Sigmoid colon (tissue), 7 donors: Measurements from ENCODE around the gene CD200R1. TPM values are rescaled to one million over a fixed set of nuclear protein-coding genes. Genes with fewer than 3 reads are reported as not detected.
A peak's percentile ranks its signal among the peaks of the same experiment; 100 is the strongest.

Experiments used
- DNase-seq: peaks from one replicate; pipeline ENCODE4 v3.0.0-alpha.2; 2019
- H3K27ac ChIP-seq, 4 donors: fragments of 200-600 bp; sonication (generic); one replicate each; pipeline ENCODE4 v1.5.1; 2016 to 2019; ENCODE audit warnings: mild to moderate bottlenecking in 1 of 4
- H3K27me3 ChIP-seq, 3 donors: fragments of 200-600 bp; sonication (generic); one replicate each; pipeline ENCODE4 v1.5.1; 2019; ENCODE audit warnings: mild to moderate bottlenecking in 1 of 3
- H3K36me3 ChIP-seq, 4 donors: fragments of 200-600 bp; sonication (generic); one replicate each; pipeline ENCODE4 v1.5.1; 2016 to 2019
- H3K4me1 ChIP-seq, 4 donors: fragments of 200-600 bp; sonication (generic); one replicate each; pipeline ENCODE4 v1.5.1; 2017 to 2019
- H3K4me3 ChIP-seq, 4 donors: fragments of 200-600 bp; sonication (generic); one replicate each; pipeline ENCODE4 v1.5.1; 2017 to 2019; ENCODE audit warnings: mild to moderate bottlenecking in 2 of 4, moderate library complexity in 1 of 4
- H3K9me3 ChIP-seq, 4 donors: fragments of 200-600 bp in 3 of 4; sonication (generic) in 3 of 4; one replicate each; pipeline versions ENCODE4 v1.5.1 to v1.6.1; 2013 to 2019
- CTCF ChIP-seq, 4 experiments: fragments of 450-650 bp in 3 of 4; fragments of 200-600 bp in 1 of 4; IDR thresholded peaks; one replicate each; pipeline ENCODE4 v1.5.1; 2016 to 2019; ENCODE audit warnings: antibody characterized with exemption in 4 of 4, mild to moderate bottlenecking in 3 of 4, moderate library complexity in 2 of 4
- EP300 ChIP-seq, 4 donors: sonication (generic); formaldehyde crosslinking; IDR thresholded peaks; one replicate each; pipeline ENCODE4 v1.6.1; 2017; ENCODE audit warnings: antibody characterized with exemption in 4 of 4
- POLR2A ChIP-seq, 2 donors: fragments of 450-650 bp; IDR thresholded peaks; one replicate each; pipeline ENCODE4 v1.6.1; 2016; ENCODE audit warnings: antibody characterized with exemption in 2 of 2, mild to moderate bottlenecking in 2 of 2, moderate library complexity in 2 of 2
- POLR2AphosphoS5 ChIP-seq, 4 donors: sonication (generic); formaldehyde crosslinking; IDR thresholded peaks; one replicate each; pipeline ENCODE4 v1.6.1; 2017; ENCODE audit warnings: antibody characterized with exemption in 4 of 4
- WGBS, 2 donors: extraction: QIAGEN DNeasy Blood & Tissue Kit; methylation state at CpG; one replicate each; pipeline ENCODE4 v1.1.7; 2013; 5-methylcytosine and 5-hydroxymethylcytosine counted together
- intact Hi-C: fragments of 100-400 bp; cut with DNase I; formaldehyde crosslinking; loops from one replicate; pipeline ENCODE4 v1.15.1; 2023
- polyA plus RNA-seq, 3 donors: library from polyadenylated mRNA; stranded (reverse); fragments of 200-250 nt; gene quantifications; one replicate each; pipeline ENCODE4 v1.2.3, GENCODE V29; 2013
- total RNA-seq, 4 donors: library from RNA; depleted of rRNA; stranded (reverse); fragments of >200 nt; gene quantifications; one replicate each; pipeline ENCODE4 v1.1.0, GENCODE V29; 2016
- donor health status: healthy with polysubstance abuse.
- donor health status: Bipolar disorder and iron deficiency.
- donor health status: healthy.

Gene CD200R1
- total and polyA plus RNA-seq, 7 donors, result 0.60 to 5.0 (median 1.1) TPM; not detected in 1

DNA sequence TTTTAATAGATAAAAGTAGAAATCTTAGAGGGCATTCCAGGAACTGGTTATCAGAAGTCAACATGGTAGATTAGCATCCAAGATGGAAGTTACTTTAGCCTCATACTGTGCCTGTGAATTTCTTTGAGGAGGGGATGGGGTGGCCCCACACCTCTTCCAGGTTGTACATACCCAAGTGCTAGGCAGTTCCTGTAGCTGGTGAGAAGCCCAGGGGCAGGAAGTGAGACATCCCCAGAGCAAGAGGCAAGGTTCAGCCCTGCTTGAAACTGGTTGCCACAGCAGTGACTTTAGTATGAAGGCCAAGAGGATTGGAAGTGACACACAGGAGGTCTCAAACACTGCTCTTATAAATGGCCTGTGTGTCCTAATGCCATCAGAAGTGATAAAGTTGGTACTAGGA is 27.8 kb upstream of the CD200R1 start:
- Histone ChIP-seq H3K9me3 (no peaks in the 10 kb centered on the region), H3K4me1 (peaks cover 0 to 20% (median 11%) of the 10 kb centered on the region in 4 donors), H3K27me3 (no peaks in the 10 kb centered on the region), H3K4me3 (no peak overlapping the region), H3K27ac (peak overlapping the region in 3 of 4 donors; percentile 25 to 69 (median 46)), H3K36me3 (peaks cover 6 to 70% (median 23%) of the 10 kb centered on the region in 4 donors)
- intact Hi-C loops, result no loop called here
- TF ChIP-seq POLR2AphosphoS5 (IDR thresholded peaks at IDR 0.05) (no peak), EP300 (IDR thresholded peaks at IDR 0.05) (no peak), CTCF (IDR thresholded peaks at IDR 0.05) (no peak), POLR2A (IDR thresholded peaks at IDR 0.05) (no peak)
- DNase-seq, result no peak

DNA sequence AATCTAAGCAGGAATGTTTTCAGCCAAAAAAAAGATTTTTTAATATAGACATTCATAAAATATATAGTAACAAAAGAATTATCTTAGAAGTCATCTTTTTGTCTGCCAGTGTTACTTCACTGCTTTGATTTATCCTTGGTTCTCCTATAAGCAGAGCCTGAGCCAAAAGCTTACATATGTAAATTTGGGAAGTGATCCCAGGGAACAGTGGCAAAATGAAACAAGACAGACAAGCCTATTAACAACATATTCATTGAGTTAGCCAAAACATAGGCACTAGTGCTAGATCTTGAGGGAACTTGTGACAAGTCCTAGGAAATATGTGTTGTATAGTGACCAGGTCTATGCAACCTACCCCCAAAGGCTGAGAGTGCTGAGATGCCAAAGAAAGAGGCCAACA is 27.1 kb upstream of the CD200R1 start:
- Histone ChIP-seq H3K4me1 (peaks cover 0 to 20% (median 11%) of the 10 kb centered on the region in 4 donors), H3K36me3 (peaks cover 6 to 64% (median 22%) of the 10 kb centered on the region in 4 donors), H3K27me3 (no peaks in the 10 kb centered on the region), H3K9me3 (no peaks in the 10 kb centered on the region), H3K4me3 (no peak overlapping the region), H3K27ac (peak overlapping the region in 3 of 4 donors; percentile 25 to 69 (median 46))
- TF ChIP-seq POLR2AphosphoS5 (IDR thresholded peaks at IDR 0.05) (peak; percentile 23 to 51 (median 43)), POLR2A (IDR thresholded peaks at IDR 0.05) (no peak), EP300 (IDR thresholded peaks at IDR 0.05) (no peak)
- intact Hi-C loops, result no loop called here
- DNase-seq, result no peak

DNA sequence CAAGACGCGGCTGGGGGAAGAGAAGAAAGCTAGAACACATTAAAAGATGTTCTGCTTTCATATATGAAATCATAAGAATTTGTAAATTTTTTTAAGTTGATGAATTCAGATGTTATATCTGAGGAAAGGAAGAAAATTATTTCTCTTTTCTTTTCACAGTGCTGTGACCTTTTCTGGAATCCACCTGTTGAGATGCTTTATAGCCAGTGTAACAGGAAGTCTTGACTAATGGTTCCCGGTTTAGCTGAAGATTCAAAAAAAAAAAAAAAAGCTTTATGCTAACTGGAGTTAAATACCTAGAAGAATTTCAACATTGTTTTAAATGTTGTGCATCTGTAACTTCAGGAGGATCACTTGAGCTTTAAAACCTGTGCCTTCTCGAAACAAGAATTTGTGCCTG is 25.8 kb upstream of the CD200R1 start:
- H3K27ac ChIP-seq, result no peak overlapping the region
- 77 to 78% methylated on average over 4 of the region's 4 CpGs for WGBS, 2 donors
- no peaks in the 10 kb centered on the region for H3K9me3 ChIP-seq
- peaks cover 0 to 20% (median 11%) of the 10 kb centered on the region in 4 donors for H3K4me1 ChIP-seq
- H3K27me3 ChIP-seq, result no peaks in the 10 kb centered on the region
- H3K36me3 ChIP-seq, result peaks cover 6 to 50% (median 15%) of the 10 kb centered on the region in 4 donors
- TF ChIP-seq EP300 (IDR thresholded peaks at IDR 0.05), result no peak
- no peak for TF ChIP-seq POLR2AphosphoS5 (IDR thresholded peaks at IDR 0.05)
- no peak for TF ChIP-seq POLR2A (IDR thresholded peaks at IDR 0.05)
- no peak for TF ChIP-seq CTCF (IDR thresholded peaks at IDR 0.05)
- intact Hi-C loops, result no loop called here
- DNase-seq, result no peak
- no peak overlapping the region for H3K4me3 ChIP-seq

DNA sequence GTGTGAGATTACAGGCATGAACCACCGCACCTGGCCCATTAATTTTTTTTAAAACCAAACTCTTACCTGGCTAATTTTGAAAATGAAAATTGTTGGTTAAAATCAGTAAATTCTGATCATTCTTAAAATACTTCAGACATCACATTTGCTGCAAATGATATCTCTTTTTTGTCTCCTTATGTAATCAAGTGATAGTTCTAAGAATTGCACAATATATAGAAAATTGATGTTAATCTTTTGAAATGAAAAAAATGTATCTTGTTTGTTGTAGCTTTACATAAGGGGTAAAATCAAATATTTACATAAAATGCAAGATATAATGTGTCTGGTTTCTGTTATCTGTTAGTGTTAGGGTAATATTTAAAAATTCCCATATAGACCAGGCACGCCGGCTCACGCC is 20.9 kb upstream of the CD200R1 start:
- H3K27ac ChIP-seq, result no peak overlapping the region
- TF ChIP-seq CTCF (IDR thresholded peaks at IDR 0.05) (no peak), POLR2A (IDR thresholded peaks at IDR 0.05) (no peak)
- peaks cover 0 to 20% (median 15%) of the 10 kb centered on the region in 4 donors for H3K4me1 ChIP-seq
- H3K9me3 ChIP-seq, result no peaks in the 10 kb centered on the region
- intact Hi-C loops, result loop anchor here (10.0 kb wide), 1 partner anchor 1059 kb away; the partner anchor contains the start of genes CCDC191 and QTRT2
- no peaks in the 10 kb centered on the region for H3K27me3 ChIP-seq
- no peak overlapping the region for H3K4me3 ChIP-seq
- WGBS, 2 donors, result 93 to 96% methylated on average over 4 of the region's 4 CpGs
- peaks cover 0 to 31% (median 5%) of the 10 kb centered on the region in 4 donors for H3K36me3 ChIP-seq
- DNase-seq, result no peak

GRCh38 chr3:112990672-112991602 is 16.0 kb upstream of the CD200R1 start, which contains the start of gene GTPBP8:
GTPBP8 (plus strand) TSS chr3:112990984; CDS start chr3:112991000, 16 bp downstream.
- intact Hi-C loops, result loop anchor here (5.0 to 10.0 kb wide), 4 partner anchors 179 to 1064 kb away; partner anchors contain the start of genes ATG3, CCDC191, CCDC80 and QTRT2
- H3K4me1 ChIP-seq, result peaks cover 0 to 20% (median 15%) of the 10 kb centered on the region in 4 donors
- H3K27ac ChIP-seq, result peak within 1 kb of the TSS; percentile 95 to 96 (median 95)
- WGBS, 2 donors, result 1% methylated on average over 70 of the region's 70 CpGs
- H3K9me3 ChIP-seq, result no peaks in the 10 kb centered on the region
- peaks cover 0 to 6% (median 0%) of the 10 kb centered on the region in 4 donors for H3K36me3 ChIP-seq
- TF ChIP-seq POLR2AphosphoS5 (IDR thresholded peaks at IDR 0.05), result peak; percentile 81 to 87 (median 86)
- peak in 1 of 4 donors; percentile 4 for TF ChIP-seq EP300 (IDR thresholded peaks at IDR 0.05)
- peak; percentile 93 to 94 for TF ChIP-seq POLR2A (IDR thresholded peaks at IDR 0.05)
- TF ChIP-seq CTCF (IDR thresholded peaks at IDR 0.05), result no peak
- peak within 1 kb of the TSS; percentile 81 to 94 (median 88) for H3K4me3 ChIP-seq
- peak; percentile 96 for DNase-seq
- H3K27me3 ChIP-seq, result no peaks in the 10 kb centered on the region
